GM13977 (cell line): ENCODE results near the gene AP2B1.

Source experiments
- DNase-seq: peaks from one replicate; pipeline ENCODE4 v3.0.0; 2012; ENCODE audit warnings: low spot score
- CTCF ChIP-seq: IDR thresholded peaks from 2 replicates; pipeline ENCODE4 v1.5.1; 2012; ENCODE audit warnings: mild to moderate bottlenecking, control low read depth; ENCODE audit not compliant: insufficient read depth; ENCODE audit errors: extremely low read depth, missing control alignments
- in situ Hi-C: fragments of 300-500 bp; cut with MboI; formaldehyde crosslinking; loops from one replicate; pipeline ENCODE4 v1.12.0; 2022; ENCODE audit warnings: low sequenced_read_pairs, low pct_unique_long_range_greater_than_20kb, mixed read lengths, inconsistent platforms; ENCODE audit not compliant: unreplicated experiment

The AP2B1 gene

GRCh38 chr17:35568561-35568960, 18.6 kb upstream of the AP2B1 start:
- no peak for DNase-seq
- no peak for TF ChIP-seq CTCF
- in situ Hi-C loops = no loop called here

GRCh38 chr17:35569405-35569804, 17.7 kb upstream of the AP2B1 start:
- in situ Hi-C loops = no loop called here
- no peak for DNase-seq
- no peak for TF ChIP-seq CTCF

GRCh38 chr17:35575759-35576158, 11.4 kb upstream of the AP2B1 start:
- no peak for TF ChIP-seq CTCF
- in situ Hi-C loops = no loop called here

GRCh38 chr17:35577830-35578196, 9.3 kb upstream of the AP2B1 start:
- no peak for TF ChIP-seq CTCF
- no peak for DNase-seq
- in situ Hi-C loops = no loop called here

More at GRCh38 chr17:35575759-35576158, 11.4 kb upstream of the AP2B1 start:
- no peak for DNase-seq

DNA sequence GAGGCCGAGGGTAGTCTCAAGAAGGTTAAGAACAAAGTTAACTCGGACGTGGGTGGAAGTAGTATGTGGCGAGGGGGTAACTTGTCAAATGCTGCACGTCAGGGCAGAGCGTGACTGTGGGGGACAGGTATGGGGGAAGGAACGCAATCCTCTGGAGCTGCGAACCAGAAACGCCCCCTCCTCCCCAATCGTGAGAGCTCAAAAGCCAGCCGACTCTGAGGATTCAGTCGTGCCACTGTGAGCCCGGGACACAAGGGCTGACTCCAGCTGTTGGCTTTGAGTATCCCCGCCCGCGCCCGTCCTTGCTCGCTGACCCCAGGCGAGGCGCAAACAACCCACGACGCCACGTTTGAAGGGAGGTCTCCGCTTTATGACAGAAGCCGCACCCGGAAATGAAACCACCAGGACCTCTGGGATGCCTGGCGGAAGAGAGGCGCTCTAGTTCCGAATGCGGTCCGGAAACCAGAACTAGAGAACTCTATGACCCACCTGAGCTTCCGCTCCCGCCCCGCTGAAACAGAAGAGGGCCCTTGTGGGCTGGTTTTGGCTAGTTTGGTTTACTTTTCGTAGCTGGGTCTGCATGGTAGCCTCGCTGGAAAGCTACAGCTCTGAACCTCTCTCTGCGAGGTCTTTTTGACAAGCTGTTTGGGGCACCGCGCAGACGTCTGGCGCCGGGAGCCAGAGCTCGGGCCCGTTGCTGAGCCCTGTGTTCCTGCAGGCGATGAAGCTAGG, 8.8 kb upstream of the AP2B1 start, which contains the start of gene PEX12:
Gene PEX12, minus strand, starts transcription at position 375 of the 732 bp plus-strand sequence. CDS start 550 bp downstream, outside the sequence.
- peak; percentile 81 for DNase-seq
- no peak for TF ChIP-seq CTCF
- in situ Hi-C loops = no loop called here

DNA sequence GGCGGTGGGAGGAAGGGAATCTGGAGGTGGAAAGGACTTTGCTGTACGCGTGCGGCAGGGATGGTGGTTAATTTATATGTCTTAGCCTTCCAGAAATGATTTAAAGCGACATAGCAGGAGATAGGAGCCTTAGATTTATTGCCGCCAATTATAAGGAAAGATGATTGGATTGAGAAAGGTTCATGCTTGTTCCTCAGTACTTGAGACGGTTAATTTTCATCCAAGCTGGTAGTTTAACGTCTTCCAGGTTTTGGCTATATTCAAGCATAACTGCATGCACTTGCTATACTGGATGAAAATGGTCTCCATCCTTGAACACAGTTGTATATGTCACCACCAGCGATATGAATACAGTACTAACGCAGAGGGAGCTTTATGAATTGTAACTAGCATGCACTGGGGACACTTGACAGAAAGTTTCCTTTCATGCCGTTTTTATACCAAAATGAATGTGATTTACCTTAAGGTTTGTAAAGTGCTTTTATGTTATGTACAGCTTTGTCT, 8.1 kb upstream of the AP2B1 start:
- no peak for DNase-seq
- TF ChIP-seq CTCF = no peak

More for the DNA sequence above, 8.1 kb upstream of the AP2B1 start:
- in situ Hi-C loops = no loop called here
